T-helper 1 cell treated with Interleukin-12 subunit alpha and Interleukin-12 subunit beta and Interleukin-4 antibody, amounts not matched to agents 30 μg/mL and 1 μg/mL, for 36 hours (primary cell): ENCODE data around the gene IL18R1.

ENCODE experiments used
- H3K27ac Mint-ChIP-seq: one replicate; pipeline ENCODE4 v1.8.0; 2021; ENCODE audit warnings: mild to moderate bottlenecking, mixed read lengths
- H3K27me3 Mint-ChIP-seq: one replicate; pipeline ENCODE4 v1.8.0; 2021; ENCODE audit warnings: low read depth, mixed read lengths
- H3K36me3 Mint-ChIP-seq: one replicate; pipeline ENCODE4 v1.8.0; 2021; ENCODE audit warnings: low read depth, mixed read lengths
- H3K4me1 Mint-ChIP-seq: one replicate; pipeline ENCODE4 v1.8.0; 2021; ENCODE audit warnings: low read depth, mixed read lengths
- H3K4me3 Mint-ChIP-seq: one replicate; pipeline ENCODE4 v1.8.0; 2021; ENCODE audit warnings: mild to moderate bottlenecking, moderate library complexity, mixed read lengths
- H3K9me3 Mint-ChIP-seq: one replicate; pipeline ENCODE4 v1.8.0; 2021; ENCODE audit warnings: mixed read lengths

IL18R1 gene

DNA sequence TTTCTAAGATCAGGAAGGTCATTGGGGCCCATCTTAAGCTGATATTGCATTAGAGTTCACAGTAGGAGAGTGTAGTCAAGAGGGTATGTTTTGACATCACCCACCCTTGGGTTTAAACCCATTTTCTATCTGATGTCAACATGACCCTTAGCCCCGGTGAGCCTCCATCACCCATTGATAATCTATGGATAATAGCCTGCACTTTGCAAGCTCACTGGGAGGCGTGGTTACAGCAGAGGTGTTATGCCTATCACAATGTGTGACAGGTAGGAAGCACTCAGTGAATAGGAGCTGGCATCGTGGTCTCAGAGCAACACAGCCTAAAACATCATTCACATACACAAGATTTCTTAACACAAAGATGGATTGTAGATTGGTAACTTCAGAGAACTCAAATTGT lies 88.6 kb downstream of the IL18R1 start:
- Mint-ChIP-seq H3K36me3 (peaks cover 33% of the 10 kb centered on the region), H3K4me3 (no peak overlapping the region), H3K27me3 (no peaks in the 10 kb centered on the region), H3K4me1 (peaks cover 11% of the 10 kb centered on the region), H3K9me3 (no peaks in the 10 kb centered on the region), H3K27ac (no peak overlapping the region)

DNA sequence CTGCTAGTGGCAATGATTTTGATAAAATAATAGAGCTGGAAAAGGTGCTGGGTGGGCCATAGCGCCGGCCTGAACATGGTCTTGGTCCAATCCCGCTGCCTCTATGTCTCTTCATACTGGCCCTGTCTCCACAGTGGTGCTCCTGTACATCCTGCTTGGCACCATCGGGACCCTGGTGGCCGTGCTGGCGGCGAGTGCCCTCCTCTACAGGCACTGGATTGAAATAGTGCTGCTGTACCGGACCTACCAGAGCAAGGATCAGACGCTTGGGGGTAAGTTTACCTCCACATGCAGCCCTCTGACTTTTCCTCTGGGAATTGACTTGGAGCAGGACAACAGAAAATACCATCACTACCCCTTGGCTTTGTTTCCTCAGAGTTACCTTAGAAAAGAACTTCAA lies 91.3 kb downstream of the IL18R1 start:
- Mint-ChIP-seq H3K4me3 (no peak overlapping the region), H3K27me3 (no peaks in the 10 kb centered on the region), H3K9me3 (no peaks in the 10 kb centered on the region), H3K27ac (no peak overlapping the region), H3K36me3 (peaks cover 46% of the 10 kb centered on the region), H3K4me1 (peaks cover 13% of the 10 kb centered on the region)
